Brain microvascular endothelial cell (primary cell): ENCODE data around the gene HBG2.
"Not testable (repeated sequence)": the region's sequence is repeated elsewhere in the genome, so short reads cannot be mapped to it uniquely, and the experiment has no call there.

ENCODE experiments used
- DNase-seq: peaks from one replicate; pipeline ENCODE4 v3.0.0-alpha.2; 2020
- H3K27ac ChIP-seq: fragments of 250-450 bp; sonication (Bioruptor Pico); 2 replicates; pipeline ENCODE4 v1.5.1; 2020; ENCODE audit warnings: mild to moderate bottlenecking, moderate library complexity
- H3K27me3 ChIP-seq: fragments of 250-450 bp; sonication (Bioruptor Pico); replicated peaks from 2 replicates; pipeline ENCODE4 v1.5.1; 2020; ENCODE audit warnings: mild to moderate bottlenecking
- H3K36me3 ChIP-seq: fragments of 250-450 bp; sonication (Bioruptor Pico); replicated peaks from 2 replicates; pipeline ENCODE4 v1.5.1; 2020; ENCODE audit warnings: mild to moderate bottlenecking
- H3K4me3 ChIP-seq: 2 replicates; pipeline ENCODE4 v1.5.1; 2011; ENCODE audit warnings: low read depth, mild to moderate bottlenecking, control low read depth, low read length, moderate library complexity
- CTCF ChIP-seq: IDR thresholded peaks from 2 replicates; pipeline ENCODE4 v1.5.1; 2011; ENCODE audit warnings: low read depth, mild to moderate bottlenecking, moderate library complexity, low read length, control low read depth, inconsistent platforms; ENCODE audit errors: missing control alignments
- in situ Hi-C: cut with HindIII; loops from 2 replicates; pipeline ENCODE4 v1.10.0; 2017; ENCODE audit warnings: low sequenced_read_pairs, low pct_ligation_motif_present

HBG2 gene

GRCh38 chr11:5258543-5259262, 4.1 kb upstream of the HBG2 start:
- no peaks in the 10 kb centered on the region for H3K27me3 ChIP-seq
- no peak for TF ChIP-seq CTCF
- H3K27ac ChIP-seq: no peak overlapping the region
- no peaks in the 10 kb centered on the region for H3K36me3 ChIP-seq
- no peak overlapping the region for H3K4me3 ChIP-seq
- no peak for DNase-seq
- in situ Hi-C loops: no loop called here

- DNase-seq: no peak
- Histone ChIP-seq H3K27ac (no peak overlapping the region), H3K4me3 (no peak overlapping the region), H3K36me3 (no peaks in the 10 kb centered on the region), H3K27me3 (no peaks in the 10 kb centered on the region)
- no peak for TF ChIP-seq CTCF
- in situ Hi-C loops: no loop called here
Observed at GRCh38 chr11:5257296-5257695, 2.7 kb upstream of the HBG2 start.

GRCh38 chr11:5254023-5254422, 558 bp downstream of the HBG2 start:
- H3K4me3 ChIP-seq, H3K27ac ChIP-seq, H3K36me3 ChIP-seq, H3K27me3 ChIP-seq, in situ Hi-C loops, DNase-seq: not testable (repeated sequence)

GRCh38 chr11:5253440-5253839, 1.1 kb downstream of the HBG2 start:
- H3K4me3 ChIP-seq, H3K27ac ChIP-seq, in situ Hi-C loops, DNase-seq, H3K27me3 ChIP-seq, H3K36me3 ChIP-seq: not testable (repeated sequence)

GRCh38 chr11:5252919-5253265, 1.7 kb downstream of the HBG2 start:
- no peak for TF ChIP-seq CTCF

GRCh38 chr11:5252192-5252918, 2.2 kb downstream of the HBG2 start:
- no peak for TF ChIP-seq CTCF
- H3K27ac ChIP-seq: no peak overlapping the region
- no peak overlapping the region for H3K4me3 ChIP-seq
- in situ Hi-C loops: no loop called here
- no peak for DNase-seq
- H3K27me3 ChIP-seq: no peaks in the 10 kb centered on the region
- H3K36me3 ChIP-seq: no peaks in the 10 kb centered on the region

More at GRCh38 chr11:5252919-5253265, 1.7 kb downstream of the HBG2 start:
- no peaks in the 10 kb centered on the region for H3K27me3 ChIP-seq
- in situ Hi-C loops: no loop called here
- H3K36me3 ChIP-seq: no peaks in the 10 kb centered on the region
- no peak overlapping the region for H3K27ac ChIP-seq
- DNase-seq: no peak
- H3K4me3 ChIP-seq: no peak overlapping the region
